Lower leg skin (tissue), 3 donors: Measurements from ENCODE around the gene TUBA4A.

Experiments used
- POLR2A ChIP-seq, 2 donors: fragments of 450-650 bp; IDR thresholded peaks; one replicate each; pipeline ENCODE4 v1.6.1; 2016 to 2017; ENCODE audit warnings: antibody characterized with exemption in 2 of 2, mild to moderate bottlenecking in 1 of 2, moderate library complexity in 1 of 2
- TF ChIP-seq, protein P1 (sequence below), 3 donors: fragments of 450-650 bp; IDR thresholded peaks; one replicate each; pipeline ENCODE4 v1.5.1; 2016; ENCODE audit warnings: antibody characterized with exemption in 3 of 3, mild to moderate bottlenecking in 3 of 3, moderate library complexity in 2 of 3

DNA sequence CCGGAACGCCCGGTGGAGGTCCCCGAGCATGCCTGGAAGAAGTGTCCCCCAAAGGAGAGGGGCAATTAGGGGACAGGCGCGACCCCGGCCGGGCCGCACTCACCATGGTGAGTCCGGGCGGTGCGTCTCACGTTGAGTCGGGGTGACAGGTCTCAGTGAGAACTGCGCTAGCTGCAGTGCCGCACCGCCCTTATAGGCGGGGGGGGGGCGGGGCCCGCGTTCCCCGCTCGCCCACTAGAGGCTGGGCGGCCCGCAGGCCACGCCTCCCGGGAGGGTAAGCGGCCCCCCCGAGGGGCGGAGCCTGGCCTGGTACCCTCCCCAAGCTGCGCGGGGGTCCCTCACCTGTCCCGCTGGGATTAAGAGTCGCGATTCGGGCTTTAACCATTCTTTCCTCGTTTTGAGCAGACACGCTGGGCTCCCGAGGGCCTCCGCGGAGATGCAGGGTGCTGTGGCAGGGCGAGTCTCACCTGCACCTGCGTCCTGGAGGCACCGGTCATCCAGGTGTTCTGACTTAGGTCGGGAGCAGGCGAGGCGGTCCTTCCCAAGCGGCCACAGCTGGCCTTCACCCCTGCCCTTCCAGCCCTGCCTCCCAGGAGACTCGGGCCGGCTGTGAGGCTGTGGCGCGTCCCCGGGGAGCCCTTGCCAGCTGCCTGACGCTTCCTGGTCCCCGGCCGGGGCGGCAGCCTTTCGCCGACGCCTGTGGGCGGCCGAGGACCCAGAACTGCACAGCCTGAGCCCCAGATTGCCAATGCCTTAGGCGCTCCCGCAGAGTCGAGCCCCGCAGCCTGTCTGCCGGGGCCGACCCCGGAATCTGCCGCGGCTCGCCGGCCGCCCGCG is at the start of gene TUBA4A:
- TF ChIP-seq, protein P1, sequence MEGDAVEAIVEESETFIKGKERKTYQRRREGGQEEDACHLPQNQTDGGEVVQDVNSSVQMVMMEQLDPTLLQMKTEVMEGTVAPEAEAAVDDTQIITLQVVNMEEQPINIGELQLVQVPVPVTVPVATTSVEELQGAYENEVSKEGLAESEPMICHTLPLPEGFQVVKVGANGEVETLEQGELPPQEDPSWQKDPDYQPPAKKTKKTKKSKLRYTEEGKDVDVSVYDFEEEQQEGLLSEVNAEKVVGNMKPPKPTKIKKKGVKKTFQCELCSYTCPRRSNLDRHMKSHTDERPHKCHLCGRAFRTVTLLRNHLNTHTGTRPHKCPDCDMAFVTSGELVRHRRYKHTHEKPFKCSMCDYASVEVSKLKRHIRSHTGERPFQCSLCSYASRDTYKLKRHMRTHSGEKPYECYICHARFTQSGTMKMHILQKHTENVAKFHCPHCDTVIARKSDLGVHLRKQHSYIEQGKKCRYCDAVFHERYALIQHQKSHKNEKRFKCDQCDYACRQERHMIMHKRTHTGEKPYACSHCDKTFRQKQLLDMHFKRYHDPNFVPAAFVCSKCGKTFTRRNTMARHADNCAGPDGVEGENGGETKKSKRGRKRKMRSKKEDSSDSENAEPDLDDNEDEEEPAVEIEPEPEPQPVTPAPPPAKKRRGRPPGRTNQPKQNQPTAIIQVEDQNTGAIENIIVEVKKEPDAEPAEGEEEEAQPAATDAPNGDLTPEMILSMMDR (IDR thresholded peaks at IDR 0.05), result no peak
- peak in 1 of 2 donors; percentile 80 for TF ChIP-seq POLR2A (IDR thresholded peaks at IDR 0.05)
